Neuronal stem cell (in vitro differentiated cells): ENCODE data around the gene ZNF302.
"Not testable (repeated sequence)": the region's sequence is repeated elsewhere in the genome, so short reads cannot be mapped to it uniquely, and the experiment has no call there.

Experiments used
- DNase-seq: peaks from one replicate; pipeline ENCODE4 v3.0.0-alpha.2; 2013; ENCODE audit warnings: low spot score
- H2AFZ ChIP-seq: one replicate; pipeline ENCODE4 v1.6.1; 2013; ENCODE audit warnings: mild to moderate bottlenecking, low read length, inconsistent platforms
- H2AK5ac ChIP-seq: 2 replicates; pipeline ENCODE4 v1.6.1; 2013; ENCODE audit warnings: low read depth, mild to moderate bottlenecking, inconsistent platforms, low read length, moderate library complexity, mixed read lengths
- H2BK120ac ChIP-seq: 2 replicates; pipeline ENCODE4 v1.6.1; 2013; ENCODE audit warnings: low read depth, mild to moderate bottlenecking, inconsistent platforms, low read length, moderate library complexity, mixed read lengths
- H2BK12ac ChIP-seq: one replicate; pipeline ENCODE4 v1.6.1; 2013; ENCODE audit warnings: low read length, inconsistent platforms
- H2BK15ac ChIP-seq: 2 replicates; pipeline ENCODE4 v1.6.1; 2013; ENCODE audit warnings: mild to moderate bottlenecking, low read length, inconsistent platforms, mixed read lengths
- H2BK5ac ChIP-seq: one replicate; pipeline ENCODE4 v1.6.1; 2013; ENCODE audit warnings: inconsistent platforms, mild to moderate bottlenecking, low read length, moderate library complexity
- H3K14ac ChIP-seq: one replicate; pipeline ENCODE4 v1.6.1; 2013; ENCODE audit warnings: low read length, inconsistent platforms
- H3K18ac ChIP-seq: 2 replicates; pipeline ENCODE4 v1.6.1; 2013; ENCODE audit warnings: low read length, inconsistent platforms
- H3K23ac ChIP-seq: 2 replicates; pipeline ENCODE4 v1.6.1; 2013; ENCODE audit warnings: low read depth, mild to moderate bottlenecking, mixed read lengths, low read length, inconsistent platforms; ENCODE audit not compliant: poor library complexity
- H3K27ac ChIP-seq: replicated peaks from 3 replicates; pipeline ENCODE4 v1.5.1; 2013; ENCODE audit warnings: low read length, inconsistent platforms
- H3K27me3 ChIP-seq, 3 experiments: 2 replicates each; pipeline ENCODE4 v1.6.1; 2013; ENCODE audit warnings: low read length in 3 of 3, mild to moderate bottlenecking in 2 of 3, inconsistent platforms in 1 of 3, low read depth in 1 of 3, mixed read lengths in 1 of 3, moderate library complexity in 1 of 3; ENCODE audit not compliant: control insufficient read depth in 3 of 3, insufficient read depth in 3 of 3
- H3K36me3 ChIP-seq, 2 donors: replicated peaks in 1 of 2; 2 replicates each; pipeline ENCODE4 v1.6.1; 2013; ENCODE audit warnings: low read length in 2 of 2; ENCODE audit not compliant: control insufficient read depth in 2 of 2, insufficient read depth in 2 of 2
- H3K4ac ChIP-seq: 2 replicates; pipeline ENCODE4 v1.6.1; 2013; ENCODE audit warnings: inconsistent platforms, mild to moderate bottlenecking, low read length, moderate library complexity
- H3K4me1 ChIP-seq, 2 donors: 1 replicate in 1 of 2; 2 replicates in 1 of 2; pipeline ENCODE4 v1.6.1; 2013; ENCODE audit warnings: low read length in 2 of 2, low read depth in 1 of 2; ENCODE audit not compliant: control insufficient read depth in 2 of 2, insufficient read depth in 1 of 2
- H3K4me2 ChIP-seq: one replicate; pipeline ENCODE4 v1.6.1; 2013; ENCODE audit warnings: mild to moderate bottlenecking, low read length, inconsistent platforms; ENCODE audit not compliant: insufficient read depth, poor library complexity, severe bottlenecking
- H3K4me3 ChIP-seq, 2 donors: 2 replicates each; pipeline ENCODE4 v1.5.1; 2013; ENCODE audit warnings: low read length in 2 of 2, mild to moderate bottlenecking in 2 of 2, inconsistent platforms in 1 of 2, moderate library complexity in 1 of 2
- H3K79me1 ChIP-seq: one replicate; pipeline ENCODE4 v1.6.1; 2013; ENCODE audit warnings: low read depth, mild to moderate bottlenecking, inconsistent platforms, low read length, moderate library complexity
- H3K9ac ChIP-seq: one replicate; pipeline ENCODE4 v1.6.1; 2013; ENCODE audit warnings: mild to moderate bottlenecking, low read depth, low read length, inconsistent platforms; ENCODE audit not compliant: poor library complexity
- H3K9me3 ChIP-seq, 2 donors: replicated peaks in 1 of 2; 2 replicates each; pipeline versions ENCODE3 to v1.6.1; 2013; ENCODE audit warnings: low read length in 2 of 2, mild to moderate bottlenecking in 2 of 2, inconsistent platforms in 1 of 2, low read depth in 1 of 2, mixed read lengths in 1 of 2, moderate library complexity in 1 of 2; ENCODE audit not compliant: control insufficient read depth in 2 of 2, insufficient read depth in 1 of 2
- H4K8ac ChIP-seq: one replicate; pipeline ENCODE4 v1.6.1; 2013; ENCODE audit warnings: low read depth, mild to moderate bottlenecking, inconsistent platforms, low read length, moderate library complexity
- H4K91ac ChIP-seq: one replicate; pipeline ENCODE4 v1.6.1; 2013; ENCODE audit warnings: low read length, low read depth, mild to moderate bottlenecking, inconsistent platforms; ENCODE audit not compliant: poor library complexity
- WGBS, 2 donors: extraction: QIAGEN DNeasy Blood & Tissue Kit; methylation state at CpG; one replicate each; pipeline ENCODE4 v1.1.7; 2013; ENCODE audit warnings: missing lambda C conversion rate in 2 of 2, mixed read lengths in 1 of 2; ENCODE audit not compliant: insufficient read length in 2 of 2, insufficient replicate concordance in 1 of 2; ENCODE audit errors: extremely low coverage in 2 of 2; 5-methylcytosine and 5-hydroxymethylcytosine counted together

ZNF302 gene

DNA sequence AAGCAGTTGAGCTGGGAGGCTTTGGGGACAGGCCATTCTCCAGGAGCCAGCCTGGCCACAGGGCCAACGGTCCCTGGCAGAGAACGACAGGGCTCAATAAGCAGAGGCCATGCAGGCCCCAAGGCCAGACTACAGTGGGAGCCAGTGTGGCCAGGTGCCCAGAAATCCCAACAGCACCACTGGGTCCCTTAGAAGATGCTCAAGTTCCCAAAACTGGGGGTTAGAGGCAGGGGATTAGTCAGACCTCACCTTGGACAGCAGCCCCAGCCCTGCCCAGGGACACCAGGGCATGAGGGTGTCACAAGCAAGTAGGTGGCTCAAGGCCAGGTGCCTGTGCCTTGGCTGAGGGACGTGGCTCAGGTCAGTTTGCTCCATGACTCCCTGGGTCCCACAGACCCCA is 13.3 kb upstream of the ZNF302 start:
- Histone ChIP-seq H4K8ac (no peak overlapping the region), H3K4me3 (peak overlapping the region in 1 of 2 donors; percentile 45), H3K4me2 (no peak overlapping the region), H3K36me3 (no peaks in the 10 kb centered on the region), H3K23ac (no peak overlapping the region), H2BK120ac (no peak overlapping the region), H3K18ac (no peak overlapping the region), H3K9me3 (peaks cover 2 to 6% of the 10 kb centered on the region in 2 donors), H2AK5ac (no peak overlapping the region), H2BK12ac (no peak overlapping the region), H3K4me1 (no peaks in the 10 kb centered on the region), H3K4ac (no peak overlapping the region), H3K79me1 (no peaks in the 10 kb centered on the region), H2AFZ (no peak overlapping the region), H2BK15ac (no peak overlapping the region), H3K27ac (no peak overlapping the region), H3K9ac (no peak overlapping the region), H3K14ac (peak overlapping the region; percentile 79), H2BK5ac (no peak overlapping the region), H3K27me3 (no peaks in the 10 kb centered on the region), H4K91ac (no peak overlapping the region)
- WGBS, 2 donors, result no CpG with 5 or more reads among the region's 3 CpGs
- DNase-seq, result no peak

GRCh38 chr19:34664870-34665269 is 12.6 kb upstream of the ZNF302 start:
- Histone ChIP-seq H3K4me2 (no peak overlapping the region), H2BK5ac (no peak overlapping the region), H2BK15ac (no peak overlapping the region), H4K91ac (no peak overlapping the region), H3K4me3 (no peak overlapping the region), H3K9me3 (peaks cover 2 to 6% of the 10 kb centered on the region in 2 donors), H3K27me3 (no peaks in the 10 kb centered on the region), H4K8ac (no peak overlapping the region), H3K4me1 (no peaks in the 10 kb centered on the region), H3K79me1 (peaks cover 3% of the 10 kb centered on the region), H3K27ac (no peak overlapping the region), H2AFZ (no peak overlapping the region), H2BK12ac (no peak overlapping the region), H2AK5ac (no peak overlapping the region), H3K9ac (no peak overlapping the region), H2BK120ac (no peak overlapping the region), H3K18ac (peak overlapping the region; percentile 38), H3K4ac (no peak overlapping the region), H3K36me3 (no peaks in the 10 kb centered on the region), H3K14ac (no peak overlapping the region), H3K23ac (no peak overlapping the region)
- DNase-seq, result no peak
- WGBS, 2 donors, result no CpG with 5 or more reads among the region's 6 CpGs

DNA sequence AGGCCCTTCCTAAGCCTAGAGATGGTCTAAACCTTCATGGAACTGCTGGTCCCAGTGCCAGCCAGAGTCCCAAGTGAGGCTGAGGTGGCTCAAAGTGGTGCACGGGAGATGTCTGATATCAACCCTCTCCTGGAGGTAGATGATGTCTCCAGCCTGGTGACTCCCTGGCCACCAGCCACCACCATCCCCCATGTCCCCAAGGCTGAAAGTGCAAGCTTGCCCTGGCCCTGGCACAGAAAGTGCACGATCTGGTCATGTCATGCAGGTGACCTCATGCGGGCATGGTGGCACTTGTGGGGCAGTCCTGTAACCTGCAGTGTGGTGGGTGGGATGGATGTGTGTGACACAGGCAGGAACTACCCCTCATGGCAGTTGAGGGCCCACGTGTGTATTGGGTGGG is 12.2 kb upstream of the ZNF302 start:
- not testable (repeated sequence) for H3K4me1 ChIP-seq, H3K4ac ChIP-seq, DNase-seq, H3K9me3 ChIP-seq, H3K4me3 ChIP-seq, H3K27ac ChIP-seq, H4K8ac ChIP-seq, H4K91ac ChIP-seq, H3K4me2 ChIP-seq, H2AFZ ChIP-seq, H3K27me3 ChIP-seq, H3K18ac ChIP-seq, H2BK15ac ChIP-seq, H3K79me1 ChIP-seq, H3K23ac ChIP-seq, H3K9ac ChIP-seq, H2BK120ac ChIP-seq, H2BK5ac ChIP-seq, H2AK5ac ChIP-seq, H3K36me3 ChIP-seq, H2BK12ac ChIP-seq, H3K14ac ChIP-seq
- WGBS, 2 donors, result no CpG with 5 or more reads among the region's 4 CpGs

DNA sequence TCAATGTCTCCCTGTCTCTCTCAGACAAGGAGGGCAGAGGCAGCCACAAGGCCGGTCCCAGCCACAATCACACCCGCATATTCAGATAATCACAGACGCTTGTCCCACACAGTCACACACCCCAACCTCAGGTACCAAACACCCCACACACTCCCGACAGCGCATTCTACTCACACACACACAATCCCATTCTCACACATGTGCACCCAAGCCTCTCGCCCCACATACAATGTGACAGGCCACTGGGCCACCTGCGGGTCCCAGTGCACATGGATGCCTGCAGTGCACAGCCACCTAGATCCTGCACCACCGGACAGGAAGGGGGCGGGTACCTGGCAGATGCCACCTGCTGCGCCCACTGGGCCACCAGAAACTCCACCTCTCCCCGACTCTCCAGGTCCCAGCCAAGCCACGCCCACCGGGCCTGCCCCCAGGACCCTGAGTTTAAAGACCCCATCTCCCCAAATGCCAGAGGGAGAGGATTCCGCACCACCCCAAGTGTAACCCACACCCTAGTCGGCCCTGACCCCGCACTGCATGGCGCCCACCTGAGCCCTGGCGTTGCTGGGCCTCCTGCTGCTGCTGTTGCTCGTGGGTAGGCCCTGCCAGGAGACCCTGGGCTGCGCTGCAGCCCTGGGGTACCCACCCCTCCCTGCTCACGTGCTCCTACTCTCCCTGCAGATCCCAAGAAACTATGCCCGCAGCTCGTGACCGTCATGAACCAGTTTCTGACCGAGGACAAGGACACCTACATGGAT is 11.1 kb upstream of the ZNF302 start:
- Histone ChIP-seq H3K4me2 (no peak overlapping the region), H3K79me1 (peaks cover 3% of the 10 kb centered on the region), H3K9me3 (peaks cover 2 to 6% of the 10 kb centered on the region in 2 donors), H2BK12ac (no peak overlapping the region), H3K9ac (no peak overlapping the region), H2BK120ac (no peak overlapping the region), H3K4me1 (no peaks in the 10 kb centered on the region), H2BK5ac (no peak overlapping the region), H4K8ac (no peak overlapping the region), H2BK15ac (no peak overlapping the region), H3K27me3 (no peaks in the 10 kb centered on the region), H3K4ac (no peak overlapping the region), H4K91ac (no peak overlapping the region), H2AFZ (no peak overlapping the region), H2AK5ac (no peak overlapping the region), H3K14ac (no peak overlapping the region), H3K27ac (no peak overlapping the region), H3K4me3 (peak overlapping the region in 1 of 2 donors; percentile 60), H3K23ac (no peak overlapping the region), H3K36me3 (no peaks in the 10 kb centered on the region), H3K18ac (peak overlapping the region; percentile 57)
- no peak for DNase-seq
- WGBS, 2 donors, result 100% methylated on average over 2 of the region's 25 CpGs; no CpG with 5 or more reads in 1 of the 2 donors
